OCI-LY3 (cell line): ENCODE results near the gene EPN2.

Source experiments
- EZH2phosphoT487 ChIP-seq: fragments of 200-600 bp; shearing (Covaris generic); IDR thresholded peaks from 2 replicates; pipeline ENCODE4 v1.6.1; 2018; ENCODE audit warnings: antibody characterized with exemption, mixed run types, low read depth
- TF ChIP-seq, protein P1 (sequence below): fragments of 200-600, 300-600 bp; sonication (generic); IDR thresholded peaks from 2 replicates; pipeline ENCODE4 v1.5.1; 2014; ENCODE audit warnings: antibody characterized with exemption, low read length, low read depth

DNA sequence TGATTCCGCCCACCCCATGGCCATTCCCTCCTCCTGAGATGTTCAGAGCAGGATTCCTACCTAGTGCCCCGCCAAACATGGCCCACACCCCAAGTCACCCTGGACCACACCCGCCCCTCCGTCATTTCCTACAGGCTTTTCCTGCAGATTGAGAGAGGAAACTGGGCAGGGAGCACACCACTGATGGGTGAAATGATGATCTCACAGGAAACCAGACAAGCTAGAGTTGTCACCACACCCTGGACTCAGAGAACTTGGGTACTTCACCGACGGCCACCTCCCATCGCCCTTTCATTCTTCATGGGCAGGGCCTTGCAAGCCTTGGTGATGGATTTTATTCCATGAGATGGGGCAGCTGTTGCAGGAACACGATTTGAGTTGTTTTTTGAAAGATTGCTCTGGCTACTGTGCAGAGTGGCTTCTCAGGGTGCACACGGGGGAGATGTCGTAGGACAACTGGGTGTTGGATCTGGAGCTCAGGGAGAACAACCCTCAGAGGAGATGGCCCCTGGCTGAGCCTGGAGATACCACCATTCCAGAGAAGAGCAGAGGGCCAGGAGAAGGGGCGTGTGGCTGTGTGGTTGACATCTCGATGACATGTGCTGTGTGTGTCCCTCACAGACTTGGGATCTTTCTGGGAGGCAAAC is 132.8 kb downstream of the EPN2 start:
- TF ChIP-seq, protein P1, sequence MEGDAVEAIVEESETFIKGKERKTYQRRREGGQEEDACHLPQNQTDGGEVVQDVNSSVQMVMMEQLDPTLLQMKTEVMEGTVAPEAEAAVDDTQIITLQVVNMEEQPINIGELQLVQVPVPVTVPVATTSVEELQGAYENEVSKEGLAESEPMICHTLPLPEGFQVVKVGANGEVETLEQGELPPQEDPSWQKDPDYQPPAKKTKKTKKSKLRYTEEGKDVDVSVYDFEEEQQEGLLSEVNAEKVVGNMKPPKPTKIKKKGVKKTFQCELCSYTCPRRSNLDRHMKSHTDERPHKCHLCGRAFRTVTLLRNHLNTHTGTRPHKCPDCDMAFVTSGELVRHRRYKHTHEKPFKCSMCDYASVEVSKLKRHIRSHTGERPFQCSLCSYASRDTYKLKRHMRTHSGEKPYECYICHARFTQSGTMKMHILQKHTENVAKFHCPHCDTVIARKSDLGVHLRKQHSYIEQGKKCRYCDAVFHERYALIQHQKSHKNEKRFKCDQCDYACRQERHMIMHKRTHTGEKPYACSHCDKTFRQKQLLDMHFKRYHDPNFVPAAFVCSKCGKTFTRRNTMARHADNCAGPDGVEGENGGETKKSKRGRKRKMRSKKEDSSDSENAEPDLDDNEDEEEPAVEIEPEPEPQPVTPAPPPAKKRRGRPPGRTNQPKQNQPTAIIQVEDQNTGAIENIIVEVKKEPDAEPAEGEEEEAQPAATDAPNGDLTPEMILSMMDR: no peak
- TF ChIP-seq EZH2phosphoT487: no peak
